SK-N-SH treated with all-trans-retinoic acid at 6 μM for 48 hours (cell line): Measurements from ENCODE around the gene PSMA1.

Experiments used
- CSDC2 ChIP-seq: fragments of 250-450 bp; sonication (Bioruptor Pico); IDR thresholded peaks from 2 replicates; pipeline ENCODE4 v1.5.0; 2020; ENCODE audit warnings: mild to moderate bottlenecking, moderate library complexity
- ZC3H10 ChIP-seq: fragments of 250-450 bp; sonication (Bioruptor Pico); IDR thresholded peaks from 2 replicates; pipeline ENCODE4 v1.5.1; 2021; ENCODE audit warnings: mild to moderate bottlenecking, moderate library complexity
- ZFP30 ChIP-seq: fragments of 450-650 bp; formaldehyde crosslinking; IDR thresholded peaks from 2 replicates; pipeline ENCODE4 v1.5.0; 2022; ENCODE audit warnings: mild to moderate bottlenecking, moderate library complexity
- TF ChIP-seq, protein P1 (sequence below): fragments of 250-450 bp; sonication (Bioruptor Pico); IDR thresholded peaks from 2 replicates; pipeline ENCODE4 v1.5.1; 2020; ENCODE audit warnings: low read depth, mild to moderate bottlenecking, moderate library complexity

DNA sequence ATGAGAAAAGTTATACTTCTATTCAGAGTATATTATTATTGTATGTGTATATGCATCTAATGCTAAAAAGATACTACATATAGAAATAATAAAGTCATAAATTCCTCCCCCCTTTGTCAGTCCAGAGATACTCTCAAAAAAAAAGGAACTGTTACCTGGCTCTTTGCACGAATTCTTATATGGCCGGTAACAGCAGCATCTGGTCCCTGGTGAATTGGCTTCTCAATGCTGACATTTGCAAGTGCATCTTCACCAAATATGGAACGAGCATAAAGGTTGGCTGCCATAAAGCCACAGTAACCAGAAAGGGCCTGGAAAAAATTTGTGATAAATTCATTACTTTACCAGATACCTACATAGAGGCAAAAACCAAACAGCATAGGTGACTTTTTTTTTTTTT lies 61.8 kb downstream of the PSMA1 start:
- TF ChIP-seq ZFP30 (no peak), ZC3H10 (no peak), CSDC2 (CRISPR knock-in tag) (no peak)
- TF ChIP-seq, protein P1, sequence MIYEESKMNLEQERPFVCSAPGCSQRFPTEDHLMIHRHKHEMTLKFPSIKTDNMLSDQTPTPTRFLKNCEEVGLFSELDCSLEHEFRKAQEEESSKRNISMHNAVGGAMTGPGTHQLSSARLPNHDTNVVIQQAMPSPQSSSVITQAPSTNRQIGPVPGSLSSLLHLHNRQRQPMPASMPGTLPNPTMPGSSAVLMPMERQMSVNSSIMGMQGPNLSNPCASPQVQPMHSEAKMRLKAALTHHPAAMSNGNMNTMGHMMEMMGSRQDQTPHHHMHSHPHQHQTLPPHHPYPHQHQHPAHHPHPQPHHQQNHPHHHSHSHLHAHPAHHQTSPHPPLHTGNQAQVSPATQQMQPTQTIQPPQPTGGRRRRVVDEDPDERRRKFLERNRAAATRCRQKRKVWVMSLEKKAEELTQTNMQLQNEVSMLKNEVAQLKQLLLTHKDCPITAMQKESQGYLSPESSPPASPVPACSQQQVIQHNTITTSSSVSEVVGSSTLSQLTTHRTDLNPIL (CRISPR knock-in tag): no peak
